Thymus (tissue), 11 donors: ENCODE measurements around the gene SLC38A1. TPM values are rescaled to one million over a fixed set of nuclear protein-coding genes. Genes with fewer than 3 reads are reported as not detected.

Experiments
- DNase-seq, 9 donors: peaks; one replicate each; pipeline ENCODE4 v3.0.0-alpha.2; 2013; ENCODE audit warnings: low spot score in 9 of 9, low read depth in 6 of 9, missing footprints in 1 of 9
- H3K27ac ChIP-seq, 2 donors: one replicate each; pipeline ENCODE4 v1.5.1; 2013; ENCODE audit warnings: control low read depth in 1 of 2, low read depth in 1 of 2, low read length in 1 of 2, mild to moderate bottlenecking in 1 of 2, moderate library complexity in 1 of 2
- H3K27me3 ChIP-seq, 2 donors: one replicate each; pipeline ENCODE4 v1.5.1; 2013; ENCODE audit warnings: low read length in 1 of 2; ENCODE audit not compliant: control insufficient read depth in 2 of 2, insufficient read depth in 1 of 2
- H3K36me3 ChIP-seq, 2 donors: one replicate each; pipeline ENCODE4 v1.5.1; 2013; ENCODE audit warnings: low read length in 1 of 2, mild to moderate bottlenecking in 1 of 2, moderate library complexity in 1 of 2; ENCODE audit not compliant: control insufficient read depth in 2 of 2, insufficient read depth in 2 of 2
- H3K4me1 ChIP-seq, 2 donors: one replicate each; pipeline ENCODE4 v1.5.1; 2013; ENCODE audit warnings: low read length in 2 of 2; ENCODE audit not compliant: control insufficient read depth in 2 of 2, insufficient read depth in 2 of 2
- H3K4me3 ChIP-seq, 2 donors: one replicate each; pipeline ENCODE4 v1.5.1; 2013; ENCODE audit warnings: low read length in 2 of 2, control low read depth in 1 of 2, mild to moderate bottlenecking in 1 of 2
- H3K9me3 ChIP-seq, 2 donors: one replicate each; pipeline ENCODE4 v1.5.1; 2013; ENCODE audit warnings: low read length in 1 of 2, mild to moderate bottlenecking in 1 of 2; ENCODE audit not compliant: control insufficient read depth in 2 of 2, insufficient read depth in 1 of 2
- WGBS: extraction: QIAGEN DNeasy Blood & Tissue Kit; methylation state at CpG from one replicate; pipeline ENCODE4 v1.1.7; 2013; 5-methylcytosine and 5-hydroxymethylcytosine counted together
- polyA plus RNA-seq: library from polyadenylated mRNA; stranded (reverse); fragments of 200-250 nt; gene quantifications from one replicate; pipeline ENCODE4 v1.2.3, GENCODE V29; 2013
- total RNA-seq: library from RNA; stranded (reverse); fragments of 120-200 nt; gene quantifications from one replicate; pipeline ENCODE4 v1.2.4, GENCODE V29; 2013
- donor health status: healthy.

SLC38A1 gene
- total and polyA plus RNA-seq, 2 donors = 54.4 to 81.6 TPM

DNA sequence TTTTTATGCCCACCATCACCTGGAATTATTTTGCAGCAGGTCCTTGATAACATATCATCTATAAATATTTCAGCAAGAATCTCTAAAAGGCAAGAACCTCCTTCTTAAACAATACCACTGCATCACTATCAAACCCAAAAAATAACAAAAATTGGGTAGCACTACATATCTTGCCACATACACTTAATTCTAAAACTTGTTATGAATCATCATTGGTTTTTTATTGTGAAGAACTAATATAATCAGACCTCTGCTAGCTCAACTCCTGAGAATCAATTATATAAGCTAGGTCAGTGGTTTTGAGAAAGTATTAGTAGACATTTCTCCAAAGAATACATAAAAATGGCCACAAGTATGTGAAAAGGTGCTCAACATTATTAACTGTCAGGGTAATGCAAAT, 23.8 kb downstream of the SLC38A1 start:
- H3K4me1 ChIP-seq = peaks cover 0 to 5% of the 10 kb centered on the region in 2 donors
- H3K36me3 ChIP-seq = peaks cover 14 to 45% of the 10 kb centered on the region in 2 donors
- DNase-seq = no peak
- no peak overlapping the region for H3K27ac ChIP-seq
- no peaks in the 10 kb centered on the region for H3K27me3 ChIP-seq
- no peaks in the 10 kb centered on the region for H3K9me3 ChIP-seq
- no peak overlapping the region for H3K4me3 ChIP-seq

DNA sequence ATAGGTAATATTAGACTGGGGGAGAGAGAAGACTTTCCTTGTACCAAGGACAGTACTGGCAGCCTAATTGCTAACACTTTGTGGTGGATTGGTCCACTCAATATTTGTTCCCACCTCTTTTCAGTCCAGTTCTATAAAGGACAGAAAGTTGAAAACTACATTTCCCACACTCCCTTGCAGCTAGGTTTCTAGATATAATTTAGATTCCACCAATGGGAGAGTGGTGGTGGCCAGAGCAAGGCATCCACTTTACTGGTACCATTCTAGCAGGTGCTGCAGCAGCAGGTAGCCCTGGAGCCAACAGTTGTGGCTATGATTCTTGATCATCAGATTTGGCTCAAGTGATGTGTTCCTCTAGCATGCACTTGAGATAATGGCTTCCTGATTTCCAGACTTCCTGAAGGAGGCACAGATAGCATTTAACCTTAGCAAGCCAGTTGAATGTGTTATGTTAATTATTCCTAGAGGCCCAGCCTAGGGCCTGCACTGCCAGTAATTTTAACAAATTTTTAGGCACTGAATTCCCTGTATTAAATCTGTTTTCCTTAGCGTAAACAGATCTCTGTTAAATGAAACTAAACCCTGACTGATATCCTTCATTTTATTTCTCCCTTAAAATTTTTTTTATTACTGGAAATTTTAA, 24.4 kb downstream of the SLC38A1 start:
- Histone ChIP-seq H3K4me3 (no peak overlapping the region), H3K27me3 (no peaks in the 10 kb centered on the region), H3K9me3 (no peaks in the 10 kb centered on the region), H3K27ac (no peak overlapping the region), H3K36me3 (peaks cover 14 to 50% of the 10 kb centered on the region in 2 donors), H3K4me1 (peaks cover 0 to 5% of the 10 kb centered on the region in 2 donors)
- 99% methylated on average over 1 of the region's 1 CpG for WGBS
- DNase-seq = no peak

DNA sequence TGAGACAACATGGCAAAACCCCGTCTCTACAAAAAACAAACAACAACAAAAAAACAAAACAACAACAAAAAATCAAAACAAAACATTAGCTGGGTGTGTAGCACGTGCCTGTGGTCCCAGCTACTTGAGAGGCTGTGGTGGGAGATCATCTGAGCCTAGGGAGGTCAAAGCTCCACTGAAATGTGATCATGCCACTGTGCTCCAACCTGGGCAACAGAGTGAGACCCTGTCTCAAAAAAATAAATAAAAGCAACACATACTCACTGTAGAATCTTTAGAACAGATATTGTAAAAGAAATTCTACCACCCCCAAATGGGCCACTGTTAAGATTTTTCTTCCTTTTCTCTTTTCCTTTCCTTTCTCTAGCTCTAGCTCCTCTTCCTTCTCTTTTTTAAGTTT, 26.3 kb downstream of the SLC38A1 start:
- Histone ChIP-seq H3K36me3 (peaks cover 20 to 61% of the 10 kb centered on the region in 2 donors), H3K4me3 (no peak overlapping the region), H3K27me3 (no peaks in the 10 kb centered on the region), H3K4me1 (peaks cover 0 to 5% of the 10 kb centered on the region in 2 donors), H3K9me3 (no peaks in the 10 kb centered on the region), H3K27ac (no peak overlapping the region)
- WGBS = 96% methylated on average over 2 of the region's 2 CpGs
- no peak for DNase-seq

DNA sequence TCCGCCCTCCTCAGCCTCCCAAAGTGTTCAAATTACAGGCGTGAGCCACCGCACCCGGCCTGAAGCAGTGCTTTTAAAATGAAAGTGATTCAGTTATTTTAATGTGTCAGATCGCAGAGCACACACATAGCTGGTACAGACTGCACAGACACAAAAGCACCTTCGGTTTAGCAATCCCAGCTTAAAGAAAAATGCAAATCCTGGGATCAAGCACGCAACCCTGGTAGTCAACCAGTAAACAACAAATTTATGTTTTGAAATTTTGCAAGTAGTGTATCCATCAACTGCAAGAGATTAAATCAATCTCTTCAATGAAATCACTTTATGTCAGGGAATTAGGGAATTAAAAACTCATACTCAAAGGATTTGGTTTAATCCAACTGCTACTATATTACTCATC, 28.4 kb downstream of the SLC38A1 start:
- Histone ChIP-seq H3K9me3 (no peaks in the 10 kb centered on the region), H3K27me3 (no peaks in the 10 kb centered on the region), H3K4me3 (no peak overlapping the region), H3K36me3 (peaks cover 17 to 53% of the 10 kb centered on the region in 2 donors), H3K4me1 (no peaks in the 10 kb centered on the region), H3K27ac (no peak overlapping the region)
- no peak for DNase-seq
- WGBS = 97% methylated on average over 7 of the region's 7 CpGs

DNA sequence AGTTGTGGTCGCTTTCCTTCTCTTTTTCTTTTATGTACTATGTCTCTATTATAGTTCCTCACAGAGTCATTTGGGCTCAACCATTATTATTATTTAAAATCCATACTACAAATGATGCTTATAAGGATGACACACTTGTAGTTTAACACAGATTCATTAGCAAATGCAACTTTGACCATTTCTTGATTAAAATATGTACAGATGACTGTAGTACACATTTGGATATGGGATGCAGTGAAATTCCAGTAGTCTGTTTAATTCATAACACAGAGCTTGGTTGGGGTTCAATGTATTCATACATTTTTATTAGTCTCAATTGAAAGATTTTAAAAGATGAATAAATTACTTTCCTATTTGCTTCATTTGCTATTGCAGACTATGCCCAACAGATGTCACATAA, 30.0 kb downstream of the SLC38A1 start:
- 95% methylated on average over 1 of the region's 1 CpG for WGBS
- Histone ChIP-seq H3K4me1 (no peaks in the 10 kb centered on the region), H3K4me3 (no peak overlapping the region), H3K27me3 (no peaks in the 10 kb centered on the region), H3K9me3 (no peaks in the 10 kb centered on the region), H3K36me3 (peaks cover 17 to 55% of the 10 kb centered on the region in 2 donors), H3K27ac (no peak overlapping the region)
- no peak for DNase-seq

DNA sequence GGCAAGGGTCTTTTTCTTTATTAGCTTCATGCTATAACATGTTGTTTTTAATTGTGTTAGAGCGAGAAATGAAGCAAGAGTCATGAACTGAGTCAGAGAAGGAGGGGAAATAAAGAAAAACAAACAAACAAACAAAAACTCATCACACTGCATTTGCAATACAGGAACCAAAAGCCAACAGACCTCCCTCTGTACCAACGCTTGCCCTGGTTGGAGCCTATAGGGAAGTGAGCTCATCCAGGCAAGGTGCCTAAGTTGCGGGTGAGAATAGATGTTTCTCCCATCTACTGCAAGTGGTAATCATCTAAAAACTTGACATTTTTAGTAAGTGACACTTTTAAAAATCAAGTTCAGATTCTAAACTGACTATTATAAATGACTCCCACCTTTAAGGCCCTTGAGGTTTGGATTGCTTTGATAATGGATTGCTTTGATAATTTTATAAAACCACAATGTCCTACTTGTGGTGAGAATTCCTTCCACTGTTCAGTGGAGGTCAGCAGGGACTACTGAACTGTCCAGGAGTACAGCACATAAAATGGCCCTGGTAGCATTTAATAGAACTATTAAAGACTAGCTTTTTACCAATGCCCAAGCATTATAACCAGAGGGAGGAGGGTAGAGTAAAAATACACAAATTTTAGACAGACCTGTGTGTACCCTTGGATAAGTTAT, 31.3 kb downstream of the SLC38A1 start:
- Histone ChIP-seq H3K27ac (no peak overlapping the region), H3K4me3 (no peak overlapping the region), H3K4me1 (no peaks in the 10 kb centered on the region), H3K27me3 (no peaks in the 10 kb centered on the region), H3K9me3 (no peaks in the 10 kb centered on the region), H3K36me3 (peaks cover 16 to 58% of the 10 kb centered on the region in 2 donors)
- WGBS = 98% methylated on average over 3 of the region's 3 CpGs
- DNase-seq = no peak

DNA sequence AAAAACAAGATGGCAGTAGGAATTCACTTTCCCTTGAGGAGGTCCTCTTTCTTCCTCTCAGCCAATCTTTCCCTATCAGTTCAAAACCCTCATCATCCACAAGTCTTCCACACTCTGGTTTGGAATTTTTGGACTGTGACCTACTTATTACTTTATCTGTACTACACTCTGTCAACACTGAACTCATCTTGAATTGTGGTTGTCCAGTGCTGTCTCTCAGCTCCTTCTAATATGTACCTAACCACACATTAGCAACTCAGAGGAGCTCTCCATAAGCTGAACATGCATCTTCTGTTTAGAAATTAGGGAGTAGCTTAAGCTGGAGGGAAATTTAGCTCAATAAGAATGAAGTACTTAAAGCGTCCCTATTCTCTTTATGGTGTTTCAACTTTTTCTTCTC, 34.8 kb downstream of the SLC38A1 start:
- DNase-seq = no peak
- no peaks in the 10 kb centered on the region for H3K4me1 ChIP-seq
- no peak overlapping the region for H3K4me3 ChIP-seq
- H3K9me3 ChIP-seq = no peaks in the 10 kb centered on the region
- H3K27ac ChIP-seq = no peak overlapping the region
- H3K27me3 ChIP-seq = no peaks in the 10 kb centered on the region
- 97% methylated on average over 1 of the region's 1 CpG for WGBS
- peaks cover 9 to 53% of the 10 kb centered on the region in 2 donors for H3K36me3 ChIP-seq

DNA sequence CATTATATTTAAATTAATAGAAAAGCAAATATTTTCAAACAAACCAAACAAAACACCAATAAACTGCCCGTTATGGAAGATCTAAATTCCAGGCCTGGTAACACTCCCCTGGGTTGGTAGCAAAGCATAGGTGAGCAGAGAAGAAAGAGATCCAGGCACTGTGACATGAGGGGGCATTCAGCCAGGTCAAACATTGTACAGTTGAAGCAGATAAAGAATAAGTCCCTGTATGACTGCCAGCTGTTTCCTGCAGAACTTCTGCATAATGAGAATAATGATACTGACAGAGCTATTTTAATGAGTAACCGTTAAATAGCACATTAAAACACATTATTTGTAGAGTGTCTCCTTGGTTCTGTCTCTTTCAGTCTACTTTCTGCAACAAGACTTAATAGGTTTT, 35.4 kb downstream of the SLC38A1 start:
- DNase-seq = no peak
- peaks cover 6 to 55% of the 10 kb centered on the region in 2 donors for H3K36me3 ChIP-seq
- H3K9me3 ChIP-seq = no peaks in the 10 kb centered on the region
- no peaks in the 10 kb centered on the region for H3K4me1 ChIP-seq
- WGBS = 45% methylated on average over 2 of the region's 2 CpGs
- no peak overlapping the region for H3K27ac ChIP-seq
- no peak overlapping the region for H3K4me3 ChIP-seq
- no peaks in the 10 kb centered on the region for H3K27me3 ChIP-seq

DNA sequence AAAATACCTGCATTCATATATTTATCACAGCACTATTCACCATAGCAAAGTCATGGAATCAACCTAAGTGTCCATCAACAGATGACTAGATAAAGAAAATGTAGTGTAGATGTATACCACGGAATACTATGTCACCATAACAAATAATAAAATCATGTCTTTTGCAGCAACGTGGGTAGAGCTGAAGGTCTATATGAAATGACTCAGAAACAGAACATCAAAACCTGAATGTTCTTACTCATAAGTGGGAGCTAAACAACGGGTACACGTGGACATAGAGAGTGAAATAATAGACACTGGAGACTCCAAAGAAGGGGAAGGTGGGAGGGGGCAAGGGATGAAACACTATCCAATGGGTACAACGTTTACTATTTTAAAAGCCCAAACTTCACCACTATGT, 37.9 kb downstream of the SLC38A1 start:
- 96% methylated on average over 5 of the region's 5 CpGs for WGBS
- no peak for DNase-seq
- H3K9me3 ChIP-seq = no peaks in the 10 kb centered on the region

More for the DNA sequence above, 37.9 kb downstream of the SLC38A1 start:
- peaks cover 8 to 55% of the 10 kb centered on the region in 2 donors for H3K36me3 ChIP-seq
- no peaks in the 10 kb centered on the region for H3K4me1 ChIP-seq
- H3K27me3 ChIP-seq = no peaks in the 10 kb centered on the region
- H3K27ac ChIP-seq = no peak overlapping the region
- H3K4me3 ChIP-seq = no peak overlapping the region
